Subcutaneous abdominal adipose tissue (tissue), 5 donors: Measurements from ENCODE around the gene PITPNM2.

Source experiments
- H3K27ac ChIP-seq: one replicate; pipeline ENCODE4 v1.7.0; 2013; ENCODE audit warnings: low read depth, mild to moderate bottlenecking, inconsistent platforms, low read length, moderate library complexity
- H3K27me3 ChIP-seq, 5 donors: one replicate each; pipeline ENCODE4 v1.7.0; 2013; ENCODE audit warnings: low read length in 5 of 5, inconsistent platforms in 1 of 5; ENCODE audit not compliant: control insufficient read depth in 5 of 5, insufficient read depth in 4 of 5
- H3K36me3 ChIP-seq, 5 donors: one replicate each; pipeline ENCODE4 v1.7.0; 2013; ENCODE audit warnings: low read length in 5 of 5; ENCODE audit not compliant: control insufficient read depth in 5 of 5, insufficient read depth in 5 of 5
- H3K4me1 ChIP-seq, 5 donors: one replicate each; pipeline ENCODE4 v1.7.0; 2013; ENCODE audit warnings: low read length in 5 of 5, mild to moderate bottlenecking in 3 of 5, moderate library complexity in 1 of 5; ENCODE audit not compliant: control insufficient read depth in 5 of 5, insufficient read depth in 5 of 5
- H3K4me3 ChIP-seq, 5 donors: one replicate each; pipeline ENCODE4 v1.7.0; 2013; ENCODE audit warnings: low read length in 5 of 5, low read depth in 1 of 5
- H3K9ac ChIP-seq, 5 donors: one replicate each; pipeline ENCODE4 v1.7.0; 2013; ENCODE audit warnings: low read length in 5 of 5, mild to moderate bottlenecking in 4 of 5, moderate library complexity in 3 of 5
- H3K9me3 ChIP-seq, 5 donors: one replicate each; pipeline ENCODE4 v1.7.0; 2013; ENCODE audit warnings: low read length in 5 of 5; ENCODE audit not compliant: control insufficient read depth in 5 of 5
- donor health status: healthy.
- donor health status: healthy.
- donor health status: healthy.
- donor health status: healthy.
- donor health status: healthy.

Gene PITPNM2

DNA sequence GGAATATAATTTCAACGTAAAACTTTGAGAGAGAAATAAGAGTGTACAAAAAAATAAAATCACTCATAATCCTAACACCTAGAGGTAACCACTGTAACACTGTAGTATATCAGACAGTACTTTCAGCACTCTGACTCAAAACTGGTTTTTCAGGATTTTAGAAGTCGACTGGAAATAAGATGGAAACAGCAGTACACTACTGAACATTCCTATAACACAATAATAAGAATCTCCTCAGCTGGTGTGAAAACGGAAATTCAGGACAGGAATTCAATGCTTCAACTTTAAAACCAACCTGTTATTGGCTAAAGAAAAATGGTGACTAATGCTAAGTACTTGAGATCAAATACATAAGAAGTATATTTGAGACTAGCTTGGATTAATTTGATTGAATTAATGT is 12.3 kb upstream of the PITPNM2 start:
- no peak overlapping the region for H3K9ac ChIP-seq
- H3K27me3 ChIP-seq: no peaks in the 10 kb centered on the region
- H3K9me3 ChIP-seq: no peaks in the 10 kb centered on the region
- H3K4me1 ChIP-seq: no peaks in the 10 kb centered on the region
- H3K4me3 ChIP-seq: no peak overlapping the region
- no peak overlapping the region for H3K27ac ChIP-seq
- peaks cover 11 to 24% (median 18%) of the 10 kb centered on the region in 5 donors for H3K36me3 ChIP-seq

DNA sequence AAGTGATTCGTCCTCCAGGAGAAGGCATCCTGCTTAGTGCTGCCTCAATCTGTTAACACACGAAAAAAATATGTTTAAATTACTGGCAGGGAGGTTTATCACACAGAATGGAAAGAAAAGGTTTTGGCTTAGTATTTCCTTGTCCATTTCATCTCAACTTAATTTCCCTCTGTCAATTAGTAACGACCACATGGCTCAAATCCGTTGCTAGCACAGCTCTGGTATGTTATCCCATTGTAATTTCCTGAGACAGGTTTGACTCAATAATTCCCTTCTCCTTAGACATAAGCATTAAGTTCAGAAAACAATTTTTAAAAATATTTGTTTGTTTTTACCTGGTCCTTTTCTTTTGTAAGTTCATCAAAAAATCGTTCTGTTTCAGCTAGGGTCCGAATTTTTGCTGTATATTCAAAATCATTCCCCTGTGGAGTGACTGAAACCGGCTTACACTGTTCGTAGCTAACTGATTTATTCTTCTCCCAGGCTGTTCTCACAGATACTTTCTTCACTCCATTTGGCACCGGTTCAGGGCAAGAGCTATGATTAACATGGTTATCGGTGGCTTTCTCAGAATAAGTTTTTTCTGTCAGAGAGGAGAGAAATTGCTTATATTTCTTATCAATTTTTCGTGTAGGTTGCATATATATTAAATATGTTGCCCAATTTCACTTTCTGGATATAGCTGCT is 10.1 kb upstream of the PITPNM2 start:
- H3K27me3 ChIP-seq: no peaks in the 10 kb centered on the region
- H3K4me1 ChIP-seq: no peaks in the 10 kb centered on the region
- no peaks in the 10 kb centered on the region for H3K9me3 ChIP-seq
- H3K36me3 ChIP-seq: peaks cover 8 to 17% (median 17%) of the 10 kb centered on the region in 5 donors
- no peak overlapping the region for H3K4me3 ChIP-seq
- no peak overlapping the region for H3K9ac ChIP-seq
- no peak overlapping the region for H3K27ac ChIP-seq

DNA sequence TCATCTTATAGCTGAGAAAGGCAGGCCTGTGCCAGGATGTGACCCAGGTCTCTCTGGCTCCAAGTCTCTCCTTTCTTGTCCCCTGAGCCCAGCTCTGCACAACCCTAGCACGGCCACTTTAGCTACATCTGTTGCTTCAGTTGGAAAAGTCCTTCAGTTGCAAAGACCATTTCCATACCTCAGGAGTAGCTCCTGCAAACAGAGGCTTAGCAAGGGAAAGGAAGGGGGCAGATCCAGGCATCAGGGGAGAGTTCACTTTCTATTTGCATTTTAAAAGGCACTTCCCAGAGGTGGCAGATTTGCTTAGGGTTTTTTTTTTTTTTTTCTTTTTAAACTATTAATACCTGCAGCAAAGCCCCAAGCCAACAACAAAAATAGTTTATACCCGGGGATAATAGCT is 3.0 kb upstream of the PITPNM2 start:
- Histone ChIP-seq H3K4me1 (peaks cover 4 to 22% (median 21%) of the 10 kb centered on the region in 5 donors), H3K36me3 (peaks cover 0 to 5% (median 2%) of the 10 kb centered on the region in 5 donors), H3K9ac (no peak overlapping the region), H3K4me3 (no peak overlapping the region), H3K27me3 (no peaks in the 10 kb centered on the region), H3K27ac (no peak overlapping the region), H3K9me3 (no peaks in the 10 kb centered on the region)

DNA sequence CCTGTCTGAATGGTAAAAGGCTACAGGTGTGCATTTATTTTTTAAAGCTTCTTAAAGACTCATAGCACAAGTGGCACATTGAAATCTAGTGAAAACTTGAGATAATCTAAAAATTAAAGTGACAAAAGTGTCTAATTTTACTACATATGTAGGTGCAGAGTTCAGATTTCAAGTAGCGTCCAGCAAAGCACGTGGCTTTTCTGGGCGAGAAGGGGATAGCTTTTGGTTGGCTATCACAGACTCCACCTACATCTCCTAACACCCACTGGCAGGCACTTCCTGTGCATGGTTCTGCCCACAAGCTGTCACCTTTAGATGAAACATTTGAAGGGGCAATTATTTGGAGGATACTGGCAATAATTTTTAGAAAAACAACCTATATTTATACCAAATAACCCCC is 1.9 kb upstream of the PITPNM2 start:
- Histone ChIP-seq H3K4me3 (no peak overlapping the region), H3K36me3 (peaks cover 0 to 5% (median 2%) of the 10 kb centered on the region in 5 donors), H3K27me3 (no peaks in the 10 kb centered on the region), H3K9ac (no peak overlapping the region), H3K27ac (no peak overlapping the region), H3K9me3 (no peaks in the 10 kb centered on the region), H3K4me1 (peaks cover 4 to 22% (median 21%) of the 10 kb centered on the region in 5 donors)

DNA sequence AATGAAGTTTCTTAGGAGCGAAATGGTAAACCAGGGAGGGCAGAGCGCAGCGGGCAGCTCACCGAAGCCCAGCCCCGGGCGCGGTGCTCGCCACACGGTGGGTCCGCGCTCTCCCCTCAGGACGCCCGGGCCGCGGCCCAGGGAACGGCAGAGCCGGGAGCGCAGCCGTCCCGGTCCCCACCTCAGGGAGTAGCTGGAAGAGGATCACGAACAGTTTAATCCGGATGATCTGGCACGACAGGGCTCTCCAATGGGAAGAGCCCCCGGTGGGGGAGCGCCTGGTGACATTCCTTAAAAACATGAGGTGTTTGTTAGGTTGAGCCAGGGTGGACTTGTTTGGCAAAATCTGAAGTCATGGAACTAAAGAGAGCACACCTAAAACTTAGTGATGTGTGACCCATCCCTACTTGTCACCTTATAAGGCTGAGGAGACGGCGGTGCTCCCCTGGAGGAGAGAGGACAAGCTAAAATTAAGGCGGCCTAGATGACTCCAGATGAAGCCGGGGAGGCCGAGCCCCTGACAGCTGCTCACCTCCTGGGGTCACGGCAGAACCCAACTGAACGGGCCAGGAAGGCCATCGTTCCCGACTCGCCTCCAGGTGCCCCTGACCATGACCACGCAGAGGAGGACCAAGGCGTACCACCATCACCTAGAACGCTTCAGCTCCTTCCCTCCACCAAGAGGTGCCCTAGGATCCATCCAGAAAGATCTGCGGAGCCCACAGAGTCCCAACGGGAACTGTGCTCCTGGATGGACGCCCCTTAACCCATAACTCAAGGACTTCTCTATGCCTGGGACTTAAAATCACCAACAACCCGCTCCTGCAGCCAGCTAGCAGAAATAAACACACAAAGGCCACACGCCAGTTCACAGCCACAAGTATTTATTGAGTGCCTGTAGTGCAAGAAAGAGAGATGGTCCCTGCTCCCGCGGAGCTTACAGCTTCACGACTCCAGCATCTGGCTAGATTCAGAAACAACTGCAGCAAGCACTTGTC is 866 bp upstream of the PITPNM2 start:
- H3K9me3 ChIP-seq: no peaks in the 10 kb centered on the region
- peak overlapping the region; percentile 37 for H3K27ac ChIP-seq
- peaks cover 4 to 22% (median 21%) of the 10 kb centered on the region in 5 donors for H3K4me1 ChIP-seq
- H3K27me3 ChIP-seq: no peaks in the 10 kb centered on the region
- peaks cover 0 to 5% (median 2%) of the 10 kb centered on the region in 5 donors for H3K36me3 ChIP-seq
- peak overlapping the region; percentile 43 to 76 (median 70) for H3K4me3 ChIP-seq
- peak overlapping the region in 4 of 5 donors; percentile 72 to 84 (median 79) for H3K9ac ChIP-seq

DNA sequence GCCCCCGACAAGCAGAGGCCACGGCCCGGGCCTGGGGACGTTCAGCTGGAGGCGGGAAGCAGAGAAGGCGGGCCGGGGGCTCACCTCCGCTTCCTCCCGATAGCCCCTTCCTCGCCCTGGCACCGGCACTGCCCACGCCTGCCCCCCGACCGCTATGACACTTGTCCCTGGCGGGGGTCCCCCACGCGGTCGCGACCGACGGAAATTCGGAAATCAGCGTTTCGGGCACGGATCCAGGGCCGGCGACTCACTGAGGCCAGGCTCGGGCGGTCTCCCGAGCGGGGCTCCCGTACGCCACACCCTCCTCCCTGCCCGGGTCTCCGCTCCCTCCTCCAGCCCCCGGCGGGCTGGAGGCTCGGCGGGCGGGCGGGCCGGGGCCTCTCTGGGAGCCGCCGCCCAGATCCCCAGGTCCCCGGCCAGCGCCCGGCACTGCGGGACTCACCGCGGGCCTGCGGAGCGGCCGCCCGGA is 581 bp downstream of the PITPNM2 start:
- H3K4me1 ChIP-seq: peaks cover 4 to 22% (median 21%) of the 10 kb centered on the region in 5 donors
- H3K27ac ChIP-seq: peak overlapping the region; percentile 54
- no peaks in the 10 kb centered on the region for H3K9me3 ChIP-seq
- peak overlapping the region in 4 of 5 donors; percentile 52 to 83 (median 70) for H3K9ac ChIP-seq
- no peaks in the 10 kb centered on the region for H3K36me3 ChIP-seq
- H3K4me3 ChIP-seq: peak overlapping the region; percentile 54 to 75 (median 62)
- no peaks in the 10 kb centered on the region for H3K27me3 ChIP-seq

DNA sequence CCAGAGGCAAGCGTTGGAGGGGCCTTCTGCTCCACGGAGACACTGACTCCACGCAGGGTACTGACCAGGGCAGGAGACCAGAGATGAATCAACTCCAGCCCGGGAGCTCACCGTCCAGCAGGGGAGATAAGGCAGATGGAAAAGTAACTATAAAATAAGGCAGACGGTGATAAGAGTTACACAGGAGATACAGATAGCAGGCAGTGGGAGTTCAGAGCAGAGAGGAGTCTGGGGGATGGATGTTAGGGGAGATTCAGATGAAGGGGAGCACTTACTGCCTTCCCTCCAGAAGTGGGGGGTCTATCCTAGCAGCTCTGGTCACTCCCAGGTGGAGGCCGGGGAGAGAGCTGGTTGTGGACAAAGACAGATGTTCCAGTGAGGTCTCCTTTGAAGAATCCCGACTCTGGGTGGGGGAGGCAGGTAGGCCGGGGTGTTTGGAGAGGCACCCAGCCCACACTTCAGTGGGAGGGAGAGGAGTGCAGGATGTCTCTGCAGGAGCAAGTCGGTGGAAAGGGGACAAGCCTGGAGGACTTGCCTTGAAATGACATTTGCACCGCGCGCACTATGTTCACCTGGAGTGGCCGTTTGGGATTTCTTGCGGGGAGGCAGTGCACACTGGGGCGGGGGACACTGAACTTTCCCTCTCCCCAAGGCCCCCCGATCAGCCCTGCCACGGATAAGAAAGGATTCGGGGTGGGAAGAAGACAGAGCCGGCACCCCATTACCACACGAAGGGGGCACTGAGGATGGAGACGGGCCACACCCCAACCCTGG is 1.2 kb downstream of the PITPNM2 start:
- peak overlapping the region; percentile 54 to 75 (median 62) for H3K4me3 ChIP-seq
- H3K27me3 ChIP-seq: no peaks in the 10 kb centered on the region
- H3K27ac ChIP-seq: peak overlapping the region; percentile 54
- H3K9ac ChIP-seq: peak overlapping the region; percentile 35 to 83 (median 68)
- no peaks in the 10 kb centered on the region for H3K9me3 ChIP-seq
- peaks cover 4 to 22% (median 21%) of the 10 kb centered on the region in 5 donors for H3K4me1 ChIP-seq
- no peaks in the 10 kb centered on the region for H3K36me3 ChIP-seq

DNA sequence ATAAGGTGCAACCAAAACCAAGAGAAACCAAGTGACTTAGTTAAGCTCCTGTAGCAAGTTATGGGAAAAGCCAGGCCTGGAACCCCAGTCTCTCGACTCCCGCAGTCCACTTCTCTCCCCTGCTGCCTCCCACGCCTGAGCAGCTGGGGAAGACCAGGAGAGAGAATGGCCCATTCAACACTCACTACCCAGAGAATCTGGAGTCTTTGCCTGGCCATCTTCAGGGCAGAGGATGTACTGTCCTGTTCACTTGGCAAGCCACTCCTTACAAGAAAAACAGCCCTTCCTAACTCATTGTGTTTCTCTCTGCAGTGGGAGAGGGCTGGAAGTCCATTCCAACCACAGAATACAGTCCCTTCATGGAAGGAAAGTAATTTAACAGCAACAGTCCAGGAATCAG is 1.8 kb downstream of the PITPNM2 start:
- peak overlapping the region in 3 of 5 donors; percentile 35 to 83 (median 68) for H3K9ac ChIP-seq
- no peaks in the 10 kb centered on the region for H3K27me3 ChIP-seq
- H3K9me3 ChIP-seq: no peaks in the 10 kb centered on the region
- peak overlapping the region in 2 of 5 donors; percentile 54 to 62 for H3K4me3 ChIP-seq
- H3K36me3 ChIP-seq: no peaks in the 10 kb centered on the region
- no peak overlapping the region for H3K27ac ChIP-seq
- H3K4me1 ChIP-seq: peaks cover 4 to 22% (median 21%) of the 10 kb centered on the region in 5 donors

DNA sequence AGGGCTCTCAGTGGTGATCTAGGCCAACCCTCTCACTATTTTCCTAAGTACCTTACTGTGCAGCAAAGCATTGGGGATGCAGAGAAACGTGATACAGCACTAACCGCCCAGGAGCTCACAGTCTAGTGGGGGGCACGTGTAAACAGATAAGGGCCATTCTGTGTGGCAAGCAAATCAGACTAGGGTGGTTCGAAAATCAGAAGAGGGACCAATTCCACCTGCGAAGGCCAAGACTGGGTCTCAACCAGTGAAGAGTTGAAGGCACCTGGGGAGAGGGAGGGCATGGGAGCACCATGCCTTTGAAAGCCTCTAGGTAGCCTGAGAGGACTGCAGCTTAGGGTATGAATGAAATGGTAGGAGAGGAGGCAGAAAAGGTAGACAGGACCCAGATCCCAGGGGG is 2.2 kb downstream of the PITPNM2 start:
- peaks cover 4 to 24% (median 21%) of the 10 kb centered on the region in 5 donors for H3K4me1 ChIP-seq
- no peak overlapping the region for H3K4me3 ChIP-seq
- no peaks in the 10 kb centered on the region for H3K36me3 ChIP-seq
- no peaks in the 10 kb centered on the region for H3K27me3 ChIP-seq
- no peaks in the 10 kb centered on the region for H3K9me3 ChIP-seq
- H3K27ac ChIP-seq: no peak overlapping the region
- no peak overlapping the region for H3K9ac ChIP-seq
